GM10266 (cell line): ENCODE results near the gene BNC2.

Experiments used
- DNase-seq: peaks from one replicate; pipeline ENCODE4 v3.0.0; 2012; ENCODE audit errors: extremely low spot score
- CTCF ChIP-seq: IDR thresholded peaks from 2 replicates; pipeline ENCODE4 v1.5.1; 2012; ENCODE audit warnings: mild to moderate bottlenecking, low read depth; ENCODE audit not compliant: control insufficient read depth, insufficient read depth; ENCODE audit errors: missing control alignments

Gene BNC2

DNA sequence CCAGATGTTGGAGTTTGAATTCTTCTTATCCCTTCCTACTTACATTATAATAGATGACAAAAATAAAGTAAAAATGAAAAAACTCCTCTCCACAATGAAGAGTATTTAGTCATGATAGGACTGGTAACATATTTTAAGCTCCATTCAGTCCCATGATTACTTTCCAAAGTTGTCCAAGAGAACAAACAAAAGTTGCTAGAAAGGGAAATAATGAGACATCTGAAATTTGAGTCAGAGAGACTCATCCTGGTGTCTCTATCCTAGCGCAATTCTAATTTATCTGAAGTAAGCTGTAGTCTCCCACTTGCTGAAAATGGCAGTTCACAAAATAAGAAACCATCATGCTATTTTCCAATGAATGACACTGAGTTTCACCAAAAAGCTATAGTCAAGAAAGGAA, 152.2 kb downstream of the BNC2 start:
- no peak for TF ChIP-seq CTCF
- no peak for DNase-seq

- no peak for TF ChIP-seq CTCF
- DNase-seq = no peak
Observed at GRCh38 chr9:16716601-16717000, 153.9 kb downstream of the BNC2 start.

DNA sequence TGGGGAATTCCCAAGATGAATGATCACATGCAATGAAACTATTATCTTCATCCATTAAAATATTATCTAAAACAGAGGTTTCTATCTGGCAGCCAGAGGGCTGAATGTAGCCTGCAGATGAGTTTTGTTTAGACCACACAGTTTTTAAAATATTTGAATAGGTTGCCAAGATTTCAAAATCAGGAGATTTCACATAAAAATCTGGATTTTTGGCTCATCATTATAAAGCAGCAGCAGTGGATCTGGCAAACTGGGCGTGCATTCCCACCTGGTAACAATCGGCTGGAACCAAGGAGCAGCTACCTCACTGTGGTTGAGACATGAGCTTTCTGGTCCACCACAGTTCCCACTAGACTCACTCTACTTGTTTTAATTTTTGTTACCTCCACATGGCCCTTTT, 155.1 kb downstream of the BNC2 start:
- no peak for DNase-seq
- no peak for TF ChIP-seq CTCF

DNA sequence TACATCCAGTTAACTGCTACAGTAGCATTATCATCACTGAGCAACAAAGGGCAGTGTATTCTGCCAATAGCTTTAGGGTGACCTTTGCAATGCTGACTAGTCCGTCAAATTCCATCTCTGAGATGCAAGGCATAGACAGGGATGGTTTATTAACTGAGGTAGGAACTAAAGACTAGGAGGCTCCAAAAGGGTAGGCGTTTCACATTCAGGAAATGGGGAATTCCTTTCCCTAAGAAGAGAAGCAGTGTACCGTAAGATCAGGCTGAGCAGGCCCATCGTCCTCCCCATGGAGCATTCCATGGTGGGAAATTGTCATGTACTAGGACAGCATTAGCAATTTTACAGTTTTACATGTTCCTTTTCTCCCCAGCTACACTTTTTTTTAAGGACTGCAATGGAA, 157.7 kb downstream of the BNC2 start:
- DNase-seq = no peak

DNA sequence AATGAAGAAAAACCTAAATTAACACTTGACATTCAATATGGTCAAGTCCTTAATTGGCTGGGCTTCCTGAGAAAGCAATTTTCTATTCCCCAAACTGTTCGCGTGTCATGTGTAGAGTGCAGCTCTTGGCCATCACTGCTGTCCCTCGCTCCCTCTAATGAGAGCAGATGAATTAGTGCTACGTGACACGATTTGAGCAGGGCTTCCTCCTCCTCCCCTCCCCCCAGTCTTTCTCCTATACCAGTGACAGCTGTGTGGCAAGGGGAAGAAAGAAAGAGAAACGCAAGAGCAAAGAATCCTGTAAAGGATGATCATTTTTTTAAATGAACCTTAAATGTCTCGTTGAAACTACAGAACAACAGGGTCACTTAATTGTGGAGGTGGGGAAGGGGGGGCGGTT, 159.6 kb downstream of the BNC2 start:
- no peak for TF ChIP-seq CTCF
- no peak for DNase-seq

More for the DNA sequence above, 157.7 kb downstream of the BNC2 start:
- no peak for TF ChIP-seq CTCF

GRCh38 chr9:16709924-16710323, 160.5 kb downstream of the BNC2 start:
- TF ChIP-seq CTCF = no peak
- DNase-seq = no peak

DNA sequence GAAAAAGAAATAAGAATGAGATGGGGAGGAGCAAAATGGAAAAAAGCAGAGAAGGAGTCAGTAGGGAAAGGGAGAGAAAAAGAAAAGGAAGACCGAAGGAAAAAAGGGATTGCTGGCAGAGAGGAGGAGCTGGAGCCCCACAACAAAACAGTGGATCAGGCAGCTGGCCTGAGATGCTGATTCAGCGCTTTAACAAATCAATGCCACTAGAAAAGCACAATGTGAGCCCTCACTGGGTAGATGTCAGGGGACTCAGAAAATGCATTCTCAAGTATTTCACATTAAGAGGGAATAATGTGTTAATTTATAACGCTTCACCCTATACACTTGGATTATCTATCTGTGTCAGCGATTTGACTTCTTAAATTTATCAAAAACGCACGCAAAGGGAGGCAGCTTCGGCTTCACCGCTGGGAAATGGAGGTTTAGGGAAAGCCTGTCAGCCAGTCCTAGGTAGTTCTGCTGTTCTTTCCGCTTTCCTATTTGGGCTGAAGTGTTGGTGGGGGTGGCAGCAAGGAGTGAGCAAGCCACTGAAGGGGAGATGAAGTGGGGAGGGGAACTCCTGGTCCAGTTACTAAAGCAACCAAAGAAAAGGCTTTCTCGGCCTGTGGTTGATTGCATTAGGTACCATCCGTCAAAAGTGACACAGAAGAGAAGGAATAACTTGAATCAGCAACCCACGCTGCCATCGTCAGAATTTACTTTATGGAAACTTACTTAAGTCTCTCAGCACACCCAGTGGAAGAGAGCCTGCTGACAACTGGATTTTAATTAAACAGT, 161.6 kb downstream of the BNC2 start:
- no peak for TF ChIP-seq CTCF
- no peak for DNase-seq
